GM21786 (cell line): ENCODE results near the gene PERP.
"Not testable (repeated sequence)": the region's sequence is repeated elsewhere in the genome, so short reads cannot be mapped to it uniquely, and the experiment has no call there.

Experiments used
- ATAC-seq: cut with Tn5 transposase; IDR thresholded peaks from one replicate; pipeline ENCODE4 v1.9.1; 2021; ENCODE audit not compliant: unreplicated experiment

PERP gene

GRCh38 chr6:138105880-138106664 lies 1.1 kb downstream of the PERP start:
- ATAC-seq = no peak

GRCh38 chr6:138105446-138105845 lies 1.8 kb downstream of the PERP start:
- no peak for ATAC-seq

- no peak for ATAC-seq
These were observed 2.5 kb downstream of the PERP start for GRCh38 chr6:138104618-138105213.

- no peak for ATAC-seq
These were observed 3.3 kb downstream of the PERP start for GRCh38 chr6:138103871-138104270.

GRCh38 chr6:138101946-138102731 lies 5.1 kb downstream of the PERP start:
- ATAC-seq = no peak

- no peak for ATAC-seq
These were observed 7.4 kb downstream of the PERP start for GRCh38 chr6:138099832-138100231.

- ATAC-seq = no peak
These were observed 8.9 kb downstream of the PERP start for GRCh38 chr6:138098306-138098705.

- no peak for ATAC-seq
These were observed 13.0 kb downstream of the PERP start for GRCh38 chr6:138094260-138094659.

GRCh38 chr6:138093632-138094031 lies 13.6 kb downstream of the PERP start:
- ATAC-seq = no peak

GRCh38 chr6:138092686-138093085 lies 14.5 kb downstream of the PERP start:
- no peak for ATAC-seq

GRCh38 chr6:138089325-138089724 lies 17.9 kb downstream of the PERP start:
- no peak for ATAC-seq

GRCh38 chr6:138088326-138088762 lies 18.9 kb downstream of the PERP start:
- ATAC-seq = no peak

- no peak for ATAC-seq
These were observed 19.5 kb downstream of the PERP start for GRCh38 chr6:138087593-138088325.

GRCh38 chr6:138086573-138087196 lies 20.5 kb downstream of the PERP start:
- ATAC-seq = peak; percentile 58

- no peak for ATAC-seq
These were observed 21.4 kb downstream of the PERP start for GRCh38 chr6:138085839-138086222.

- no peak for ATAC-seq
These were observed 22.0 kb downstream of the PERP start for GRCh38 chr6:138084904-138085838.

GRCh38 chr6:138082232-138082631 lies 25.0 kb downstream of the PERP start:
- no peak for ATAC-seq

GRCh38 chr6:138079556-138079955 lies 27.7 kb downstream of the PERP start:
- not testable (repeated sequence) for ATAC-seq

- ATAC-seq = no peak
These were observed 28.7 kb downstream of the PERP start for GRCh38 chr6:138078491-138078890.

GRCh38 chr6:138073264-138073663 lies 34.0 kb downstream of the PERP start:
- ATAC-seq = no peak
